Skeletal muscle tissue (tissue), 4 donors: ENCODE results near the gene RORB. TPM values are rescaled to one million over a fixed set of nuclear protein-coding genes. Genes with fewer than 3 reads are reported as not detected.

ENCODE experiments used
- H3K27ac ChIP-seq: one replicate; pipeline ENCODE4 v1.7.0; 2013; ENCODE audit warnings: mild to moderate bottlenecking, low read depth, low read length, inconsistent platforms
- H3K27me3 ChIP-seq, 3 donors: one replicate each; pipeline ENCODE4 v1.7.0; 2013; ENCODE audit warnings: low read length in 3 of 3; ENCODE audit not compliant: control insufficient read depth in 3 of 3, insufficient read depth in 3 of 3
- H3K36me3 ChIP-seq, 3 donors: one replicate each; pipeline ENCODE4 v1.7.0; 2013; ENCODE audit warnings: low read length in 3 of 3; ENCODE audit not compliant: control insufficient read depth in 3 of 3, insufficient read depth in 3 of 3
- H3K4me1 ChIP-seq, 3 donors: one replicate each; pipeline ENCODE4 v1.7.0; 2013; ENCODE audit warnings: low read length in 3 of 3, mild to moderate bottlenecking in 3 of 3; ENCODE audit not compliant: control insufficient read depth in 3 of 3, insufficient read depth in 3 of 3
- H3K4me3 ChIP-seq, 3 donors: one replicate each; pipeline ENCODE4 v1.7.0; 2013; ENCODE audit warnings: low read length in 3 of 3
- H3K9ac ChIP-seq, 3 donors: one replicate each; pipeline ENCODE4 v1.7.0; 2013; ENCODE audit warnings: low read length in 3 of 3, mild to moderate bottlenecking in 3 of 3, moderate library complexity in 2 of 3, low read depth in 1 of 3
- H3K9me3 ChIP-seq, 3 donors: one replicate each; pipeline ENCODE4 v1.7.0; 2013; ENCODE audit warnings: low read length in 3 of 3; ENCODE audit not compliant: control insufficient read depth in 3 of 3
- total RNA-seq: library from RNA; depleted of rRNA; stranded (reverse); fragments of >200 nt; gene quantifications from one replicate; pipeline ENCODE4 v1.2.3, GENCODE V29; 2014
- donor health status: Osteomylitis.

The RORB gene
- total RNA-seq, 1 donor from 2014 or later = under 0.01 TPM

GRCh38 chr9:74573640-74574191 lies 76.6 kb downstream of the RORB start:
- no peaks in the 10 kb centered on the region for H3K9me3 ChIP-seq
- H3K36me3 ChIP-seq = no peaks in the 10 kb centered on the region
- H3K4me1 ChIP-seq = peaks cover 0 to 3% (median 0%) of the 10 kb centered on the region in 3 donors
- H3K27me3 ChIP-seq = no peaks in the 10 kb centered on the region
- no peak overlapping the region for H3K27ac ChIP-seq
- no peak overlapping the region for H3K9ac ChIP-seq
- no peak overlapping the region for H3K4me3 ChIP-seq

- Histone ChIP-seq H3K27me3 (no peaks in the 10 kb centered on the region), H3K4me3 (no peak overlapping the region), H3K36me3 (no peaks in the 10 kb centered on the region), H3K4me1 (peaks cover 0 to 3% (median 0%) of the 10 kb centered on the region in 3 donors), H3K27ac (no peak overlapping the region), H3K9ac (no peak overlapping the region), H3K9me3 (no peaks in the 10 kb centered on the region)
Measured at GRCh38 chr9:74576176-74576575, 79.0 kb downstream of the RORB start.

DNA sequence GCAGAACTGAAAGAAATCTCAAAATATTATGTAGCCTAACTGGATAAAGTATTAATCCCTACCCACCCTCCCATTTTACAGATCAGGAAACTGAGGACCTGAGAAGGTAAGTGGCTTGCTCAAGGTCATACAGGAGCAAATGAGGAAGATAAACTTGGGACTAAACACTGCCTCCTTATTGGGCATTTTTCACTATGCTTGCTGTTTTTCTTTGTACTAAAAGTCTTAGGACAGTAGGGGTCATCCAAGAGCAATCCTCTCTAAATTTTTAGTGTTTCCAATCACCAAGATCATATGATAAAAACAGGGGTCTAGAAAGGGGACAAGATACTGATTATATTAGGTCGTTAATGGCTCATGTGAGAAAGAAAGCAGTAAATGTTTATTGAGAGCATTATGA lies 80.8 kb downstream of the RORB start:
- H3K36me3 ChIP-seq = no peaks in the 10 kb centered on the region
- no peaks in the 10 kb centered on the region for H3K27me3 ChIP-seq
- H3K27ac ChIP-seq = no peak overlapping the region
- no peaks in the 10 kb centered on the region for H3K9me3 ChIP-seq
- H3K4me1 ChIP-seq = peaks cover 0 to 3% (median 0%) of the 10 kb centered on the region in 3 donors
- H3K4me3 ChIP-seq = no peak overlapping the region
- H3K9ac ChIP-seq = no peak overlapping the region

- H3K9me3 ChIP-seq = no peaks in the 10 kb centered on the region
- H3K27me3 ChIP-seq = no peaks in the 10 kb centered on the region
- no peaks in the 10 kb centered on the region for H3K4me1 ChIP-seq
- no peak overlapping the region for H3K9ac ChIP-seq
- no peaks in the 10 kb centered on the region for H3K36me3 ChIP-seq
- H3K27ac ChIP-seq = no peak overlapping the region
- no peak overlapping the region for H3K4me3 ChIP-seq
Measured at GRCh38 chr9:74589576-74589975, 92.4 kb downstream of the RORB start.

GRCh38 chr9:74595286-74595685 lies 98.2 kb downstream of the RORB start:
- no peaks in the 10 kb centered on the region for H3K27me3 ChIP-seq
- no peak overlapping the region for H3K9ac ChIP-seq
- H3K27ac ChIP-seq = no peak overlapping the region
- no peaks in the 10 kb centered on the region for H3K36me3 ChIP-seq
- no peak overlapping the region for H3K4me3 ChIP-seq
- no peaks in the 10 kb centered on the region for H3K9me3 ChIP-seq
- no peaks in the 10 kb centered on the region for H3K4me1 ChIP-seq

- Histone ChIP-seq H3K27ac (no peak overlapping the region), H3K9me3 (no peaks in the 10 kb centered on the region)
Measured at GRCh38 chr9:74598874-74599273, 101.7 kb downstream of the RORB start.

GRCh38 chr9:74609671-74610405 lies 112.7 kb downstream of the RORB start:
- Histone ChIP-seq H3K27me3 (no peaks in the 10 kb centered on the region), H3K4me1 (no peaks in the 10 kb centered on the region), H3K9ac (no peak overlapping the region), H3K9me3 (no peaks in the 10 kb centered on the region), H3K36me3 (no peaks in the 10 kb centered on the region), H3K27ac (no peak overlapping the region), H3K4me3 (no peak overlapping the region)

More at GRCh38 chr9:74598874-74599273, 101.7 kb downstream of the RORB start:
- no peaks in the 10 kb centered on the region for H3K27me3 ChIP-seq
- H3K9ac ChIP-seq = no peak overlapping the region
- H3K4me1 ChIP-seq = no peaks in the 10 kb centered on the region
- H3K4me3 ChIP-seq = no peak overlapping the region
- no peaks in the 10 kb centered on the region for H3K36me3 ChIP-seq

GRCh38 chr9:74610523-74611061 lies 113.5 kb downstream of the RORB start:
- no peaks in the 10 kb centered on the region for H3K36me3 ChIP-seq
- H3K9ac ChIP-seq = no peak overlapping the region
- no peak overlapping the region for H3K4me3 ChIP-seq
- no peaks in the 10 kb centered on the region for H3K4me1 ChIP-seq
- no peak overlapping the region for H3K27ac ChIP-seq
- H3K27me3 ChIP-seq = no peaks in the 10 kb centered on the region
- H3K9me3 ChIP-seq = no peaks in the 10 kb centered on the region

- Histone ChIP-seq H3K27ac (no peak overlapping the region), H3K27me3 (peaks cover 0 to 5% (median 0%) of the 10 kb centered on the region in 3 donors), H3K9me3 (no peaks in the 10 kb centered on the region), H3K9ac (no peak overlapping the region), H3K4me3 (no peak overlapping the region), H3K36me3 (no peaks in the 10 kb centered on the region), H3K4me1 (no peaks in the 10 kb centered on the region)
Measured at GRCh38 chr9:74630228-74630627, 133.1 kb downstream of the RORB start.

GRCh38 chr9:74639112-74639511 lies 142.0 kb downstream of the RORB start:
- Histone ChIP-seq H3K4me3 (no peak overlapping the region), H3K27me3 (no peaks in the 10 kb centered on the region), H3K9ac (no peak overlapping the region), H3K9me3 (no peaks in the 10 kb centered on the region), H3K4me1 (no peaks in the 10 kb centered on the region), H3K36me3 (no peaks in the 10 kb centered on the region), H3K27ac (no peak overlapping the region)
